Cardiac fibroblast (primary cell): ENCODE results near the gene ALPP.

Experiments
- DNase-seq, 2 donors: peaks; one replicate each; pipeline versions ENCODE4 v3.0.0 to v3.0.0-alpha.2; 2010; ENCODE audit warnings: low read depth in 2 of 2
- H3K4me3 ChIP-seq, 2 donors: replicated peaks in 1 of 2; 1 replicate in 1 of 2; 2 replicates in 1 of 2; pipeline ENCODE4 v1.5.1; 2011; ENCODE audit warnings: low read depth in 2 of 2, low read length in 2 of 2, mild to moderate bottlenecking in 2 of 2, moderate library complexity in 1 of 2
- CTCF ChIP-seq: IDR thresholded peaks from one replicate; pipeline ENCODE4 v1.5.1; 2011; ENCODE audit warnings: low read depth, mild to moderate bottlenecking, low read length, inconsistent platforms

The ALPP gene

GRCh38 chr2:232410238-232410900, 31.8 kb downstream of the ALPP start:
- no peak for DNase-seq
- no peak for TF ChIP-seq CTCF
- no peak overlapping the region for H3K4me3 ChIP-seq

- TF ChIP-seq CTCF = no peak
- DNase-seq = no peak
- no peak overlapping the region for H3K4me3 ChIP-seq
Observed at GRCh38 chr2:232411901-232412629, 33.5 kb downstream of the ALPP start.

- no peak for DNase-seq
- H3K4me3 ChIP-seq = no peak overlapping the region
- TF ChIP-seq CTCF = no peak
Observed at GRCh38 chr2:232412986-232413385, 34.4 kb downstream of the ALPP start.

- no peak overlapping the region for H3K4me3 ChIP-seq
- no peak for DNase-seq
- TF ChIP-seq CTCF = no peak
Observed at GRCh38 chr2:232415138-232415690, 36.7 kb downstream of the ALPP start.

- no peak for DNase-seq
- no peak overlapping the region for H3K4me3 ChIP-seq
- TF ChIP-seq CTCF = no peak
Observed at GRCh38 chr2:232415736-232416520, 37.4 kb downstream of the ALPP start.

- DNase-seq = no peak
- TF ChIP-seq CTCF = no peak
Observed at GRCh38 chr2:232416521-232417470, 38.2 kb downstream of the ALPP start.

More at GRCh38 chr2:232416521-232417470, 38.2 kb downstream of the ALPP start:
- H3K4me3 ChIP-seq = no peak overlapping the region
